ENCODE data around the gene LRRN2.

DNA sequence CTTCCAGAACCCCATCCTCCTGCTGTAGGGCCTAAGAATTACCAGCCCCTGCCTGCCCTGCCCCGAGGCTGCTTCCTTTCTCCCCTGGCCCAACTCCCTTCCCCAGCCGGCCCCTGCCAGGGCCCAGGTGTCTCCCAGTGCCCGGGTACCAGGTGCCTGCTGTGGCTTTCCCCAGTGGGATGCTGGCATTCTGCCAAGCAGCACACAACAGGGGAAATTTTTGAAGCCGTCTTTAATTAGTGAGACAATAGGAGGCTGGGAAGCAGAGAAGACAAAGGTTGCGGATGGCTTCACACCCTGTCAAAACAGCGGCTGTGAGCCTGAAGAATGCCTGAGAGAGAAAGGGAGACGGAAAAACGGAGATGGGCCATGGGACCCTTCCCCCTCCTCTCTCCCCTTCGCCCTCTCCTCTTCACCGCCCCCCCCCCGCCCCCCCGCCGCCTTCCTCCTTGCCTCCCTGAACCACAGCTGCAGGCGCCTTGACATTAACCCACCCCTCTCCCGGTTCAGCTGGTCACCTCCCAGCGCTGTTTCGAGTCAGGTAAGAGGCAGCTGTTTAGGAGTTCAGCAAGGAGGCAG, 33.6 kb downstream of the LRRN2 start:
- TF ChIP-seq YY1 (IDR thresholded peaks at IDR 0.05; ENCODE audit: insufficient read depth, insufficient read length) (no peak), ZNF274 (IDR thresholded peaks at IDR 0.05; ENCODE audit: low read depth, low read length) (no peak)

Measured in NT2/D1 (cell line).